GM18502 (cell line): Measurements from ENCODE around the gene SNX9.

ENCODE experiments used
- ATAC-seq: cut with Tn5 transposase; IDR thresholded peaks from one replicate; pipeline ENCODE4 v1.9.1; 2021; ENCODE audit warnings: mild to moderate bottlenecking; ENCODE audit not compliant: unreplicated experiment, poor library complexity

SNX9 gene

GRCh38 chr6:157985378-157986155 is 162.5 kb downstream of the SNX9 start:
- ATAC-seq = no peak

- ATAC-seq = no peak
These were observed 165.0 kb downstream of the SNX9 start for GRCh38 chr6:157987788-157988699.

GRCh38 chr6:157988700-157989063 is 165.6 kb downstream of the SNX9 start:
- ATAC-seq = no peak

- no peak for ATAC-seq
These were observed 166.7 kb downstream of the SNX9 start for GRCh38 chr6:157989541-157990289.

- peak; percentile 66 for ATAC-seq
These were observed 167.4 kb downstream of the SNX9 start for GRCh38 chr6:157990321-157991066.

- ATAC-seq = no peak
These were observed 168.0 kb downstream of the SNX9 start for GRCh38 chr6:157991067-157991432.

- no peak for ATAC-seq
These were observed 170.0 kb downstream of the SNX9 start for GRCh38 chr6:157993076-157993475.

- no peak for ATAC-seq
These were observed 171.2 kb downstream of the SNX9 start for GRCh38 chr6:157994125-157994795.
